ENCODE measurements around the gene SOS2.

DNA sequence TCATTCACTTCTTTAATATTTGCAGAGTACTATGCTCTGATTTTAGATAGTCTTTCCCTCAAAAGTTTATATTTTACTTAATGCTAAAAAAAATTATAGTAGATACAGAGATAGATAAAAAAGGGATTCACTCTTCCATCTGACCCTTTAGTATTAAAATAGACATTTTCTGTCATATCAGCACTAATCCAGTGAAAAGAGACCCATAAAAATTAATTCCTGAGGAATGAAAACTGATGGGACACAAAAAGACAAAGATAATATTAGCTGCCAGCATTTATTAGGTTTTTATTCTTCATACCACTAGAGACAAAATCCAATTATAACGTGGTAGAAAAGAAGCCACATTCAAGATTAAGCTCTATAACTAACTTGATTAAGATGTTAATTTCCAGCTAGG, 45.3 kb downstream of the SOS2 start:
- TF ChIP-seq, protein P1, sequence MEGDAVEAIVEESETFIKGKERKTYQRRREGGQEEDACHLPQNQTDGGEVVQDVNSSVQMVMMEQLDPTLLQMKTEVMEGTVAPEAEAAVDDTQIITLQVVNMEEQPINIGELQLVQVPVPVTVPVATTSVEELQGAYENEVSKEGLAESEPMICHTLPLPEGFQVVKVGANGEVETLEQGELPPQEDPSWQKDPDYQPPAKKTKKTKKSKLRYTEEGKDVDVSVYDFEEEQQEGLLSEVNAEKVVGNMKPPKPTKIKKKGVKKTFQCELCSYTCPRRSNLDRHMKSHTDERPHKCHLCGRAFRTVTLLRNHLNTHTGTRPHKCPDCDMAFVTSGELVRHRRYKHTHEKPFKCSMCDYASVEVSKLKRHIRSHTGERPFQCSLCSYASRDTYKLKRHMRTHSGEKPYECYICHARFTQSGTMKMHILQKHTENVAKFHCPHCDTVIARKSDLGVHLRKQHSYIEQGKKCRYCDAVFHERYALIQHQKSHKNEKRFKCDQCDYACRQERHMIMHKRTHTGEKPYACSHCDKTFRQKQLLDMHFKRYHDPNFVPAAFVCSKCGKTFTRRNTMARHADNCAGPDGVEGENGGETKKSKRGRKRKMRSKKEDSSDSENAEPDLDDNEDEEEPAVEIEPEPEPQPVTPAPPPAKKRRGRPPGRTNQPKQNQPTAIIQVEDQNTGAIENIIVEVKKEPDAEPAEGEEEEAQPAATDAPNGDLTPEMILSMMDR (IDR thresholded peaks at IDR 0.05; ENCODE audit: low read depth, low read length, poor library complexity, severe bottlenecking), result no peak
- TF ChIP-seq EZH2phosphoT487 (IDR thresholded peaks at IDR 0.05; ENCODE audit: borderline replicate concordance, low read length), result no peak
